ENCODE data around the gene ST6GALNAC3.

Gene ST6GALNAC3

GRCh38 chr1:76068953-76069561, 5.5 kb upstream of the ST6GALNAC3 start:
- in situ Hi-C loops (cut with HindIII; ENCODE audit: low sequenced_read_pairs) = no loop called here
- no peak for TF ChIP-seq CTCF (IDR thresholded peaks at IDR 0.05; ENCODE audit: low read depth, low read length, missing control alignments)
- DNase-seq (ENCODE audit: low read depth) = no peak
- no peak overlapping the region for H3K4me3 ChIP-seq (ENCODE audit: low read depth, low read length)

- no peak for TF ChIP-seq CTCF (IDR thresholded peaks at IDR 0.05; ENCODE audit: low read depth, low read length, missing control alignments)
- H3K4me3 ChIP-seq (ENCODE audit: low read depth, low read length) = no peak overlapping the region
- in situ Hi-C loops (cut with HindIII; ENCODE audit: low sequenced_read_pairs) = no loop called here
- no peak for DNase-seq (ENCODE audit: low read depth)
Observed at GRCh38 chr1:76070538-76070937, 4.0 kb upstream of the ST6GALNAC3 start.

GRCh38 chr1:76073481-76073880, 1.1 kb upstream of the ST6GALNAC3 start:
- TF ChIP-seq CTCF (IDR thresholded peaks at IDR 0.05; ENCODE audit: low read depth, low read length, missing control alignments) = no peak
- H3K4me3 ChIP-seq (ENCODE audit: low read depth, low read length) = no peak overlapping the region
- in situ Hi-C loops (cut with HindIII; ENCODE audit: low sequenced_read_pairs) = no loop called here
- DNase-seq (ENCODE audit: low read depth) = peak; percentile 66

GRCh38 chr1:76075188-76075489, 593 bp downstream of the ST6GALNAC3 start:
- in situ Hi-C loops (cut with HindIII; ENCODE audit: low sequenced_read_pairs) = no loop called here
- no peak for TF ChIP-seq CTCF (IDR thresholded peaks at IDR 0.05; ENCODE audit: low read depth, low read length, missing control alignments)
- no peak for DNase-seq (ENCODE audit: low read depth)
- peak overlapping the region; percentile 60 for H3K4me3 ChIP-seq (ENCODE audit: low read depth, low read length)

GRCh38 chr1:76075877-76076276, 1.3 kb downstream of the ST6GALNAC3 start:
- no peak overlapping the region for H3K4me3 ChIP-seq (ENCODE audit: low read depth, low read length)
- DNase-seq (ENCODE audit: low read depth) = no peak
- TF ChIP-seq CTCF (IDR thresholded peaks at IDR 0.05; ENCODE audit: low read depth, low read length, missing control alignments) = no peak
- in situ Hi-C loops (cut with HindIII; ENCODE audit: low sequenced_read_pairs) = no loop called here

- no peak for TF ChIP-seq CTCF (IDR thresholded peaks at IDR 0.05; ENCODE audit: low read depth, low read length, missing control alignments)
- no peak for DNase-seq (ENCODE audit: low read depth)
- no peak overlapping the region for H3K4me3 ChIP-seq (ENCODE audit: low read depth, low read length)
- in situ Hi-C loops (cut with HindIII; ENCODE audit: low sequenced_read_pairs) = no loop called here
Observed at GRCh38 chr1:76079475-76080227, 5.1 kb downstream of the ST6GALNAC3 start.
